HL-60 (cell line): ENCODE results near the gene FGR.

ENCODE experiments used
- DNase-seq, 2 experiments: peaks; one replicate each; pipeline ENCODE4 v3.0.0-alpha.2; 2010 to 2020; ENCODE audit warnings: low read depth in 1 of 2, low spot score in 1 of 2
- H3K27ac ChIP-seq: fragments of 250-450 bp; sonication (Bioruptor Pico); replicated peaks from 2 replicates; pipeline ENCODE4 v1.5.1; 2020; ENCODE audit warnings: mild to moderate bottlenecking, moderate library complexity
- H3K27me3 ChIP-seq: fragments of 250-450 bp; sonication (Bioruptor Pico); 2 replicates; pipeline ENCODE4 v1.5.1; 2021; ENCODE audit warnings: mild to moderate bottlenecking, moderate library complexity; ENCODE audit not compliant: insufficient read depth, poor library complexity, severe bottlenecking
- H3K4me3 ChIP-seq: replicated peaks from 2 replicates; pipeline ENCODE4 v1.5.1; 2011; ENCODE audit warnings: mild to moderate bottlenecking, control low read depth, low read length; ENCODE audit not compliant: insufficient read depth
- CTCF ChIP-seq: IDR thresholded peaks from one replicate; pipeline ENCODE4 v1.5.1; 2011; ENCODE audit warnings: low read length, control low read depth, inconsistent platforms; ENCODE audit not compliant: insufficient read depth
- GABPA ChIP-seq: IDR thresholded peaks from 2 replicates; pipeline ENCODE4 v1.6.1; 2012; ENCODE audit warnings: low read depth
- POLR2AphosphoS5 ChIP-seq: IDR thresholded peaks from 2 replicates; pipeline ENCODE4 v1.6.1; 2012; ENCODE audit warnings: low read depth
- REST ChIP-seq: IDR thresholded peaks from 2 replicates; pipeline ENCODE4 v1.6.1; 2012; ENCODE audit warnings: low read depth; ENCODE audit not compliant: insufficient replicate concordance
- SPI1 ChIP-seq: IDR thresholded peaks from 2 replicates; pipeline ENCODE4 v1.6.1; 2012; ENCODE audit warnings: low read depth, mild to moderate bottlenecking, borderline replicate concordance

FGR gene

GRCh38 chr1:27562534-27563340 is 72.2 kb downstream of the FGR start:
- no peak for TF ChIP-seq GABPA
- TF ChIP-seq CTCF, result no peak
- no peak for TF ChIP-seq POLR2AphosphoS5
- TF ChIP-seq SPI1, result no peak
- TF ChIP-seq REST, result no peak
- Histone ChIP-seq H3K27ac (no peak overlapping the region), H3K27me3 (no peaks in the 10 kb centered on the region), H3K4me3 (no peak overlapping the region)
- no peak for DNase-seq
